Measurements from ENCODE around the gene CHTOP.

- TF ChIP-seq, protein P1, sequence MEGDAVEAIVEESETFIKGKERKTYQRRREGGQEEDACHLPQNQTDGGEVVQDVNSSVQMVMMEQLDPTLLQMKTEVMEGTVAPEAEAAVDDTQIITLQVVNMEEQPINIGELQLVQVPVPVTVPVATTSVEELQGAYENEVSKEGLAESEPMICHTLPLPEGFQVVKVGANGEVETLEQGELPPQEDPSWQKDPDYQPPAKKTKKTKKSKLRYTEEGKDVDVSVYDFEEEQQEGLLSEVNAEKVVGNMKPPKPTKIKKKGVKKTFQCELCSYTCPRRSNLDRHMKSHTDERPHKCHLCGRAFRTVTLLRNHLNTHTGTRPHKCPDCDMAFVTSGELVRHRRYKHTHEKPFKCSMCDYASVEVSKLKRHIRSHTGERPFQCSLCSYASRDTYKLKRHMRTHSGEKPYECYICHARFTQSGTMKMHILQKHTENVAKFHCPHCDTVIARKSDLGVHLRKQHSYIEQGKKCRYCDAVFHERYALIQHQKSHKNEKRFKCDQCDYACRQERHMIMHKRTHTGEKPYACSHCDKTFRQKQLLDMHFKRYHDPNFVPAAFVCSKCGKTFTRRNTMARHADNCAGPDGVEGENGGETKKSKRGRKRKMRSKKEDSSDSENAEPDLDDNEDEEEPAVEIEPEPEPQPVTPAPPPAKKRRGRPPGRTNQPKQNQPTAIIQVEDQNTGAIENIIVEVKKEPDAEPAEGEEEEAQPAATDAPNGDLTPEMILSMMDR (tag by site-specific recombination; IDR thresholded peaks at IDR 0.05): no peak
- TF ChIP-seq SALL2 (tag by site-specific recombination; IDR thresholded peaks at IDR 0.05; ENCODE audit: borderline replicate concordance): no peak
Observed at GRCh38 chr1:153613406-153613805, 20.5 kb upstream of the CHTOP start.
